ENCODE results near the gene IL19.

Gene IL19

DNA sequence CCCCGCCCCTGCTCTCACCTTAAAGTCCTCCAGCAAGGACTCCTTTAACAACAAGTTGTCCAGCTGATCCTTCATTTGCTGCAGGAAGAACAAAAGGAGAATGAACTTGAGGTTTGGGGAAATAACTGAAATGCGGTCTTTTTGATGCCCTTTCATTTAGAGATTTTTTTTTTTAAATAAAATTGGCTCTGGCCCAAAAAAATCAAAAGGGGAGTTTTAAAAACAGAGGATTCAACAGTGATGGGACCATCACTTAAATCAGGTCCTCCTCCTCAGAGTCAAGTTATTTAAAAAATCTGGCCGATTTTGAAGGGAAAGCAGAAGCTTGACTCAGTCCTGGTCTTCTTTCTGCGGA is 742 bp downstream of the IL19 start:
- WGBS = 98% methylated on average over 3 of the region's 4 CpGs
- Histone ChIP-seq H2AK5ac (ENCODE audit: low read length, severe bottlenecking) (no peak overlapping the region), H2BK12ac (ENCODE audit: low read length in 2 of 2) (no peak overlapping the region), H3K4me2 (ENCODE audit: low read length, poor library complexity, severe bottlenecking) (no peak overlapping the region), H3K36me3 (ENCODE audit: control insufficient read depth in 1 of 2, insufficient read depth in 2 of 2, low read depth in 1 of 2, low read length in 2 of 2) (no peaks in the 10 kb centered on the region), H4K91ac (ENCODE audit: low read length) (no peak overlapping the region), H4K8ac (ENCODE audit: low read length) (no peak overlapping the region), H3K4me1 (ENCODE audit: control insufficient read depth, insufficient read depth, low read depth, low read length) (peaks cover 11% of the 10 kb centered on the region), H3K18ac (ENCODE audit: low read depth in 1 of 2, low read length in 2 of 2) (peak overlapping the region in 1 of 2 experiments; percentile 59), H2BK5ac (ENCODE audit: low read depth, low read length, poor library complexity, severe bottlenecking) (no peak overlapping the region), H3K23ac (ENCODE audit: low read length in 2 of 2) (no peak overlapping the region), H3K79me1 (replicated peaks; ENCODE audit: low read length, poor library complexity, severe bottlenecking) (no peaks in the 10 kb centered on the region), H2BK15ac (ENCODE audit: low read depth, poor library complexity, severe bottlenecking) (no peak overlapping the region), H3K9me3 (ENCODE audit: control insufficient read depth, low read length) (no peaks in the 10 kb centered on the region), H3K27me3 (ENCODE audit: control insufficient read depth in 1 of 2, insufficient read depth in 1 of 2, low read length in 2 of 2) (peaks cover 27 to 42% of the 10 kb centered on the region in 2 experiments), H3K4ac (ENCODE audit: low read depth in 1 of 2, low read length in 2 of 2) (no peak overlapping the region), H2AFZ (ENCODE audit: low read depth, low read length) (no peak overlapping the region), H3K9ac (ENCODE audit: low read length) (no peak overlapping the region), H3K14ac (ENCODE audit: low read length in 2 of 2) (no peak overlapping the region), H2BK120ac (ENCODE audit: low read depth, low read length) (no peak overlapping the region), H3K27ac (ENCODE audit: low read length, poor library complexity, severe bottlenecking) (no peak overlapping the region), H3K4me3 (ENCODE audit: insufficient read depth in 1 of 2, low read depth in 1 of 2, low read length in 2 of 2) (no peak overlapping the region)
- DNase-seq = no peak

GRCh38 chr1:206772243-206772937 is 1.8 kb downstream of the IL19 start, which contains the start of gene IL10:
Gene IL10, minus strand, starts transcription at chr1:206772494. Its CDS starts 59 bp downstream, at chr1:206772435.
- Histone ChIP-seq H3K23ac (ENCODE audit: low read length in 2 of 2) (no peak within 1 kb of the TSS), H2BK15ac (ENCODE audit: low read depth, poor library complexity, severe bottlenecking) (no peak within 1 kb of the TSS), H3K27me3 (ENCODE audit: control insufficient read depth in 1 of 2, insufficient read depth in 1 of 2, low read length in 2 of 2) (peaks cover 27 to 42% of the 10 kb centered on the region in 2 experiments), H3K18ac (ENCODE audit: low read depth in 1 of 2, low read length in 2 of 2) (no peak within 1 kb of the TSS), H3K9me3 (ENCODE audit: control insufficient read depth, low read length) (no peaks in the 10 kb centered on the region), H2BK120ac (ENCODE audit: low read depth, low read length) (no peak within 1 kb of the TSS), H3K4me3 (ENCODE audit: insufficient read depth in 1 of 2, low read depth in 1 of 2, low read length in 2 of 2) (no peak within 1 kb of the TSS), H3K4ac (ENCODE audit: low read depth in 1 of 2, low read length in 2 of 2) (no peak within 1 kb of the TSS), H2AK5ac (ENCODE audit: low read length, severe bottlenecking) (no peak within 1 kb of the TSS), H3K79me1 (replicated peaks; ENCODE audit: low read length, poor library complexity, severe bottlenecking) (no peaks in the 10 kb centered on the region), H2BK5ac (ENCODE audit: low read depth, low read length, poor library complexity, severe bottlenecking) (no peak within 1 kb of the TSS), H2BK12ac (ENCODE audit: low read length in 2 of 2) (no peak within 1 kb of the TSS), H3K4me2 (ENCODE audit: low read length, poor library complexity, severe bottlenecking) (no peak within 1 kb of the TSS), H3K4me1 (ENCODE audit: control insufficient read depth, insufficient read depth, low read depth, low read length) (peaks cover 8% of the 10 kb centered on the region), H3K14ac (ENCODE audit: low read length in 2 of 2) (no peak within 1 kb of the TSS), H4K8ac (ENCODE audit: low read length) (no peak within 1 kb of the TSS), H4K91ac (ENCODE audit: low read length) (peak within 1 kb of the TSS; percentile 18), H3K36me3 (ENCODE audit: control insufficient read depth in 1 of 2, insufficient read depth in 2 of 2, low read depth in 1 of 2, low read length in 2 of 2) (no peaks in the 10 kb centered on the region), H3K9ac (ENCODE audit: low read length) (no peak within 1 kb of the TSS), H3K27ac (ENCODE audit: low read length, poor library complexity, severe bottlenecking) (no peak within 1 kb of the TSS), H2AFZ (ENCODE audit: low read depth, low read length) (no peak within 1 kb of the TSS)
- no peak for DNase-seq
- WGBS = 97% methylated on average over 7 of the region's 8 CpGs

- no peak overlapping the region for H3K18ac ChIP-seq (ENCODE audit: low read depth in 1 of 2, low read length in 2 of 2)
- no peak overlapping the region for H4K8ac ChIP-seq (ENCODE audit: low read length)
- no peak for DNase-seq
- H3K23ac ChIP-seq (ENCODE audit: low read length in 2 of 2) = no peak overlapping the region
- H3K9me3 ChIP-seq (ENCODE audit: control insufficient read depth, low read length) = no peaks in the 10 kb centered on the region
- 70% methylated on average over 3 of the region's 3 CpGs for WGBS
- no peaks in the 10 kb centered on the region for H3K36me3 ChIP-seq (ENCODE audit: control insufficient read depth in 1 of 2, insufficient read depth in 2 of 2, low read depth in 1 of 2, low read length in 2 of 2)
- peak overlapping the region in 1 of 2 experiments; percentile 57 for H3K14ac ChIP-seq (ENCODE audit: low read length in 2 of 2)
- H2BK5ac ChIP-seq (ENCODE audit: low read depth, low read length, poor library complexity, severe bottlenecking) = no peak overlapping the region
- H4K91ac ChIP-seq (ENCODE audit: low read length) = peak overlapping the region; percentile 34
- no peak overlapping the region for H2AK5ac ChIP-seq (ENCODE audit: low read length, severe bottlenecking)
- H2BK12ac ChIP-seq (ENCODE audit: low read length in 2 of 2) = no peak overlapping the region
- no peak overlapping the region for H3K4ac ChIP-seq (ENCODE audit: low read depth in 1 of 2, low read length in 2 of 2)
- no peak overlapping the region for H2BK120ac ChIP-seq (ENCODE audit: low read depth, low read length)
- peaks cover 33 to 42% of the 10 kb centered on the region in 2 experiments for H3K27me3 ChIP-seq (ENCODE audit: control insufficient read depth in 1 of 2, insufficient read depth in 1 of 2, low read length in 2 of 2)
- peaks cover 8% of the 10 kb centered on the region for H3K4me1 ChIP-seq (ENCODE audit: control insufficient read depth, insufficient read depth, low read depth, low read length)
- H3K4me3 ChIP-seq (ENCODE audit: insufficient read depth in 1 of 2, low read depth in 1 of 2, low read length in 2 of 2) = no peak overlapping the region
- no peaks in the 10 kb centered on the region for H3K79me1 ChIP-seq (replicated peaks; ENCODE audit: low read length, poor library complexity, severe bottlenecking)
- no peak overlapping the region for H3K9ac ChIP-seq (ENCODE audit: low read length)
- no peak overlapping the region for H2AFZ ChIP-seq (ENCODE audit: low read depth, low read length)
- H2BK15ac ChIP-seq (ENCODE audit: low read depth, poor library complexity, severe bottlenecking) = no peak overlapping the region
- no peak overlapping the region for H3K27ac ChIP-seq (ENCODE audit: low read length, poor library complexity, severe bottlenecking)
- no peak overlapping the region for H3K4me2 ChIP-seq (ENCODE audit: low read length, poor library complexity, severe bottlenecking)
Measured at GRCh38 chr1:206774093-206774492, 3.5 kb downstream of the IL19 start.

DNA sequence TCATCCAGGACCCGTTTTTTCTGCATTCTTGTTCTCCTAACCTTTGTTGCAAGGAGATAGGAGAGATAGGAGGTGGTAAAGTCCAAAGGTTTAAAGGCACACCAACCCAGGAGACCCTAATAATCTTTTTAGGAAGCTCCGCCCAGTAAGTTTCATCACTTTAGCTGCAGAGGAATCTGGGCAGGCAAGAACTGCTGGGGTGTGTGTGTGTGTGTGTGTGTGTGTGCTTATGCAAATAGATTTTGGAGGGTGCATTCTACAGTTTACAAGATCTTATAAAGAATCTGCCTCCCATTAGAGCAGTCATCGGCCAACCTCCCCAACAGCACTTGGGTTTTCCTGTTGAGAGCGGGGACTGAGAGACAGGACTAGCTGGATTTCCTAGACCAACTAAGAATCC is 5.7 kb downstream of the IL19 start:
- H3K27me3 ChIP-seq (ENCODE audit: control insufficient read depth in 1 of 2, insufficient read depth in 1 of 2, low read length in 2 of 2) = peaks cover 33 to 36% of the 10 kb centered on the region in 2 experiments
- WGBS = 85% methylated on average over 4 of the region's 4 CpGs
- no peak overlapping the region for H3K27ac ChIP-seq (ENCODE audit: low read length, poor library complexity, severe bottlenecking)
- H3K4me2 ChIP-seq (ENCODE audit: low read length, poor library complexity, severe bottlenecking) = no peak overlapping the region
- H4K8ac ChIP-seq (ENCODE audit: low read length) = no peak overlapping the region
- H3K9ac ChIP-seq (ENCODE audit: low read length) = no peak overlapping the region
- H2AFZ ChIP-seq (ENCODE audit: low read depth, low read length) = no peak overlapping the region
- H2BK12ac ChIP-seq (ENCODE audit: low read length in 2 of 2) = no peak overlapping the region
- H3K79me1 ChIP-seq (replicated peaks; ENCODE audit: low read length, poor library complexity, severe bottlenecking) = no peaks in the 10 kb centered on the region
- H3K4ac ChIP-seq (ENCODE audit: low read depth in 1 of 2, low read length in 2 of 2) = no peak overlapping the region
- no peak overlapping the region for H2BK5ac ChIP-seq (ENCODE audit: low read depth, low read length, poor library complexity, severe bottlenecking)
- no peaks in the 10 kb centered on the region for H3K4me1 ChIP-seq (ENCODE audit: control insufficient read depth, insufficient read depth, low read depth, low read length)
- H3K36me3 ChIP-seq (ENCODE audit: control insufficient read depth in 1 of 2, insufficient read depth in 2 of 2, low read depth in 1 of 2, low read length in 2 of 2) = no peaks in the 10 kb centered on the region
- DNase-seq = no peak
- H2BK120ac ChIP-seq (ENCODE audit: low read depth, low read length) = no peak overlapping the region
- no peaks in the 10 kb centered on the region for H3K9me3 ChIP-seq (ENCODE audit: control insufficient read depth, low read length)
- H3K4me3 ChIP-seq (ENCODE audit: insufficient read depth in 1 of 2, low read depth in 1 of 2, low read length in 2 of 2) = no peak overlapping the region
- H3K23ac ChIP-seq (ENCODE audit: low read length in 2 of 2) = no peak overlapping the region
- H2AK5ac ChIP-seq (ENCODE audit: low read length, severe bottlenecking) = no peak overlapping the region
- no peak overlapping the region for H2BK15ac ChIP-seq (ENCODE audit: low read depth, poor library complexity, severe bottlenecking)
- no peak overlapping the region for H3K18ac ChIP-seq (ENCODE audit: low read depth in 1 of 2, low read length in 2 of 2)
- H3K14ac ChIP-seq (ENCODE audit: low read length in 2 of 2) = no peak overlapping the region
- no peak overlapping the region for H4K91ac ChIP-seq (ENCODE audit: low read length)
